HG02981 (cell line): ENCODE data around the gene RIMBP2.

ENCODE experiments used
- ATAC-seq: cut with Tn5 transposase; IDR thresholded peaks from one replicate; pipeline ENCODE4 v1.9.1; 2021; ENCODE audit warnings: mild to moderate bottlenecking, moderate library complexity; ENCODE audit not compliant: unreplicated experiment

The RIMBP2 gene

DNA sequence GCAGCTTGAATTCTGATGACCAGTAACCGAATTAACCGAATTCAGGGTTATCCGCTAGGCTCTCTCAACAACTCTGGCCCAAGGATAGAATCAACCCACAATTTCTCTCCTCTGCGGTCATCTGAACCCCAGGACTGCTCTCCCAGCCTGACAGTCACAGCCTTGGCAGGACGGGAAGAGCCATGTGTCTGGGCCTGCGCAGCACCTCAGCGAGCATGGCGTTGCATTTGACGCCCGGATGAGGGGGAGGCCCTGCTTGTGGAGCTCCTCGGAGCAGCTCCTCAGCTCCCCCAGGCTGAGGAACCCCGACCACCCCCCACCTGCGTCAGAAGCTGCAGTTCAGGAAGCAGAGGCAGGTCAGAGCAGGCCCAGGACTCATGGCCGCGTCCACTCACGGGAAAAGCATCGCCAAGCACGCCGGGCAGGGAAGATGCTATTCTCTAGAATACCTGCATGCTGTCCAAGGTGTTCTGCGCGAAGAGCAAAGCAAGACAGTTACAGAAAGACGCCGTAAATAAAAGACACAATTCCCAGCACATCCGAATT is 247.3 kb downstream of the RIMBP2 start:
- ATAC-seq = no peak

DNA sequence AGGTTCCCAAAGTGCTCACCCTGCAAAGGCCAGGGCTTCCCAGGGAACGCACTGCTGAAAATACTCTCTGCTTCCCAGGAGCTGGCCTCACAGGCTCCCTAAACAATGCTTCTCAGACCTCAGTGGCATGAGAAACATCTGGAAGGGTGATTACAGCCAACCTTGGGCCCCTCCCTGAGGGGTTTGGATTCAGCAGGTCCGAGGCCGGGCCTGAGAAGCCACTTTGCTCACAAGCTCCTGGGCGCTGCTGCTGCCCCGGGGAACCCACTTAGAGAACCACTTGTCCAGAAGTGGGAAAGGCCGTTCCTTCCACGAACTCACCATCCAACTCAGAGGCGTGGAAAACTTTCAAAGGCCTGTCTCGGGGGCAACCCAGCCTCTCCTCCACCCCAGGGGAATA is 247.9 kb downstream of the RIMBP2 start:
- no peak for ATAC-seq

DNA sequence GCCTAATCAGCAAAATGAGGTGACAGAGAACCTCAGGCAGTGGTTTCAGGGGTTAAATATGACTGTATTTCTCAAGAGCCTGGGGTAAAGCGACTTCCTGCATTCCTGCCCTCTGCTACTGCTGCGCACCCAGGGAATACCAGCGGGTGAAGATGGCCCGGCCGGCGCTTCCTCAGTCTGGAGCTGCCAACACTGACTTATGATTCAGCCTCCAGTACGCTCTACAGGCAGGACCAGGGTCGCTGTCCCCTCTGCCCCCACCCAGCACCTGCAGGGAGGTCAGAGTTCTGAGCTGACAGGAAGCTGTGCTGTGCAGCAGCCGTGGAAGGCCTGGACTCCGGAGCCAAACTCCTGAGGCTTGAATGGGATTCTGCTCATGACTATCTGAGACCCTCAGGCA is 250.5 kb downstream of the RIMBP2 start:
- no peak for ATAC-seq

DNA sequence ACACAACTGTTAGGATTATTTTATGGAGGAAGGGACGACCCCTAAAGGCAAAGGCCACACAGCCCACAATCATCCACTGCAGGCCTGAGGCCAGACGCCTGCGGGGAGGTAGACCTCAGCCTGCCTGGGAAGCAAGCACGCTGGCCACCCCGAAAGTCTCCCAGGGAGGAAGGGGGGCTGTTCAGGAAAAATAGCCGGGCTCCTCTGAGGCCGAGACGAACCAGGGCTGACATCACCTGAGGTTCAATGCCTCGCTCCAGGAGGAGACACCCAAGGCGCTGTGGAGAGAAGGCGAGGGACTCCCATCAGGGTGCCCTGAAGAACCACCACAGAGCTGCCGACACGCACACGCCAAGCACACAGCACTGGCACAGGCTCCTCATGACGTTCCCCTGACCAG is 251.1 kb downstream of the RIMBP2 start:
- ATAC-seq = no peak

DNA sequence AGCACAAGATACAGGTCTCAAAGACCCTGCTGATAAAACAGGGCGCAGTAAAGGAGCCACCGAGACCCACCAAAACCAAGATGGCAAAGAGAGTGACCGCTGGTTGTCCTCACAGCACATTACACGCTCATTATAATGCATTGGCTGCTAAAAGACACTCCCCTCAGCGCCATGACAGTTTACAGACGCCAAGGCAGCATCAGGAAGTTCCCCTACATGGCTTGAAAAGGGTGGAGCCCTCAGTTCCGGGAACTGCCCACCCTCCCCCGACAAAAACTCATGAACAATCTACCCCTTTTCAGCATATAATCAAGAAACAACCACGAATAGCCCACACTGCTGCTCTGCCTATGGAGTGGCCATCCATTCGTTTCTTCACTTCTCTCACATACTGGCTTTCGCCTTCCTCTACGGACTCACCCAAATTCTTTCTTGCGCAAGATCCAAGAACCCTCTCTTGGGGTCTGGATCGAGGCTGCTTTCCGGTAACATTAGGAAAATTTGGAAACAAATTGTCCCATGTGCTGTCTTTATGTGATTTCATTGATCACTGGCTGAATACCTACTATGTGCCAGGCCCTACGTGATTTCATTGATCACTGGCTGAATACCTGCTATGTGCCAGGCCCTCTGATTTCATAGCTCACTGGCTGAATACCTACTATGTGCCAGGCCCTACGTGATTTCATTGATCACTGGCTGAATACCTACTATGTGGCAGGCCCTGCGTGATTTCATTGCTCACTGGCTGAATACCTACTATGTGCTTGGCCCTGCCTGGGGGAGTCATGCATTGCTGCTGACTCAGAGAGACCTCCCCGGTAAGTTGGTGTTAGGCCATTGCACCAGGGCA is 252.1 kb downstream of the RIMBP2 start:
- no peak for ATAC-seq

DNA sequence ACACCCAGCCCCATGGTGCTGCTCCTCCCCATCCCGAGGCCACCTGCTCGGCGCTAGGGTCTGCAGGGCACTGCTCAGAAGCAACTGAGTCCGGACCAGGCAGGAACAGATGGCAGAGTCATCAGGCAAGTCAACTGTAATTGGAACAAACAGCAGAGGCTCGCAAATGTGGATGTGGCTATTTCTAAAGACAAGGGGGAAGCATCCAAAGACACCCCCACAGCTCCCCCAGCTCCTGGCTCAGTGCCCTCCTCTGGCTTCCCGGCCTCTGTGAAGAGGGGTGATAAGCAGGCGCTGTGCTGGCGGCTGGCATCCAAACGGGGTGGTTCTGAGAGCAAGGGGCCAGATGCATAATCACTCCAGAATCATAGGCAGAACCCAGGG is 252.8 kb downstream of the RIMBP2 start:
- no peak for ATAC-seq

DNA sequence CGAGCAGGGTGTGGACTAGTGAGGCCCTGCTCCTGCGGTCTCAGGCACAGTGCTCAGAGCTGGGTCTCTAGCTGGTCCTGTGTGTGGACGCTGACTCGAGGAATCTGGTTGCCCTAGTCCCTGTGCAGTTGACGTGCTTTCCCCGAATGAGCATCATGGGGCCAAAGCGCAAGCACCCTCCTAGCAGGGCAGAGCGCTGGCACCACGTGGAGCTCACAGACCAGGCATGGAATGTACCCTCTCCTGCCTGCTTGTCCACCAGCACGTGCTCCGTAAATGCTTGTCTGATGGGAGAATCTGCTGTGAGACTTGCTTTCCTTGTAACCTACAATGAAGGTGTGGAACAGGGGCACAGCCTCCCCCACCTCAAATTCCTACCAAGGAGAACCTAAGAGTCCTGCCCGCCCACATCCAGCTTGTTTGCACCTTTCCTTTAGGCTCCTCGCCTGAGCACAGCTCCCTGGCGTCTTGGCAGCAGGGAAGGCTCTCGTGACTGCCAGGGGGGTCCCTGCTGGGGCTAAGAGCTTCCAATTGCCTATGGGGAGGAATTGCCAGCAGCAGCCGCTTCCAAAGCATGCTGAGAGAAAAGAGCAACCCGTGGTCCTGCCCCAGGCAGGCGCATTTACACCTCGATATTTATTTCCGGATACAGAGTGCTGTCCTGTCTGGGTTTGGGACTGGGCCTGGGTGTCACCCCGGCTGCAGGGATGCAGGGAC is 253.4 kb downstream of the RIMBP2 start:
- no peak for ATAC-seq

DNA sequence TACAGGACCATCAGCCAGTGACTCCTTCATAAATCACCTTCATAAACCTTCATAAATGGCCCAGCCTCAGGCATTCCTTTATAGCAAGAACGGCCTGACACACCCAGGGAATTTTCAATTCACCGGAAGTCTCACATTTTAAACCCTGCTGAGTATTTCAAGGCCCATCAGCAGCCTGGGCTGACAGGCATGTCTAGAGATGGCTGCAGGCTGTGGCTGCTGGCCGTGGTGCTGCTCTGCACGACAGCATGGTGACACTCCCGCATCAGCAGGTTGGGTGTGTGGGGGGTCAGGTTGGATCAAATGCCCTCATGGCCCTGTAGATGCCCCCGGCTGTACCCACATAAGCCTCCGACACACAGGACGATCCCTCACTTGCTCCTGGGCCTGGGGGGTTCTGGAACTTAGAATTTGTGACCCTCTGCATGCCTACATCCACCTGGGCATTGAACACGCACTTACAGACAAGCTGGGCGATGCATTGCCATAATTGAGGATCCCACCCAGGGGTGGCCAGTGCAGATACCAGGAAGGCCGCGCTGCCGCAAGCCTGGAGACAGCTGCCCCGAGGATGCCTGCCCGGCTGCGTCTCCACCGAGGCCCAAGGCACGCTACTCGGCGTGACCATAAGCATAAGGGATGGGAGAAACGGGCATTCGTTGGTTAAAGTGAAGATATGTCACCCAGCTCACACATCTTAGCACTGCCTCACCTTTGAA is 254.1 kb downstream of the RIMBP2 start:
- no peak for ATAC-seq

DNA sequence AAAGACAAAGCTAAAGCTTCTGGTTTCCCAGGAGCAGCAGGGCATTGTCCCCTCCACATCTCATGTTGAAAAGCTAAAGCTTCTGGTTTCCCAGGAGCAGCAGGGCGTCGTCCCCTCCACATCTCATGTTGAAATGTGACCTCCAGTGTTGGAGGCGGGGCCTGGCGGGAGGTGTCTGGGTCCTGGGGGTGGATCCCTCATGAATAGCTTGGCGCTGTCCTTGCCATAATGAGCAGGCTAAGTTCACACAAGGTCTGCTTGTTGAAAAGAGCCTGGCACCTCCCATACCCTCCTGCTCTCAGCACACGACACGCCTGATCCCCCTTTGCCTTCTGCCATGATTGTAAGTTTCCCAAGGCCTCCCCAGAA is 254.7 kb downstream of the RIMBP2 start:
- ATAC-seq = no peak

DNA sequence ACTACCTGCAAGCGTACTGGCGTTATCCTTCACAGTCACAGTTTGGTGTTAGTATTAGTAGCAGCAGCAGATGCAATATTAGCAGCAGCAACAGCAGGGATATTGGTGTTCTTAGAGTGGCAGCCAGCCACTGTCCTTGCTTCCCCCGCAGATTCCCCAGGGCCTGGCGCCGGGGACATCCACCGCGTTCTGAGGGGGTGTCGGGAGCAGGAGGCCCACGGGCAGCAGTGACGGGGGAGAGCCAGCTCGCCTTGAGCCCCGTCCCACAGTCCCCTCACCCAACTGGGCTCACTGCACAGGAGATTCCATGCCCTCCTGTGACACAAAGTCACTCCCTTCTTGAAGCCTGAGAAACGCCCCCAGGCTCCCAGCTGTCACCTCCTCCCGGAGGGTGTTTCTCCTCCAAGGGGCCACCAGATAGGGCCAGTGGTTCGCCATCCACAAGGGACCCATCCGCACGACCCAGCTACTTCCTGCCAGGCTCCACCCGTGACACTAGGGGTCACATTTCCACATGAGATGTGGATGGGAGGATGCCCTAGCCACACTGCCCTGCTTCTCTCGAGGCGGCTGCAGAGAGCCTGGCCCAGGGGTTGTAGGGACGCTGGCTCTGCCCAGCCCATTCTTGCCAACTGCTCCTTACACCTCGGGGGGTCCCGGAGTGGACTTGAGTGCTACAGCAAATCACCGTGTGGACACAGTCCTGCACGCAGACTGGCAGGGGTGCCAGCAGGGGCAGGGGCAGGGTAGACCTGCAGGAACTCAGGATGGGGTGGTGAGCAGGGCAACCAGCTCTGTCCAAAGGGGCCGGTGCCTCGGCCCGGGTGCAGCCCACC is 255.3 kb downstream of the RIMBP2 start:
- ATAC-seq = no peak

DNA sequence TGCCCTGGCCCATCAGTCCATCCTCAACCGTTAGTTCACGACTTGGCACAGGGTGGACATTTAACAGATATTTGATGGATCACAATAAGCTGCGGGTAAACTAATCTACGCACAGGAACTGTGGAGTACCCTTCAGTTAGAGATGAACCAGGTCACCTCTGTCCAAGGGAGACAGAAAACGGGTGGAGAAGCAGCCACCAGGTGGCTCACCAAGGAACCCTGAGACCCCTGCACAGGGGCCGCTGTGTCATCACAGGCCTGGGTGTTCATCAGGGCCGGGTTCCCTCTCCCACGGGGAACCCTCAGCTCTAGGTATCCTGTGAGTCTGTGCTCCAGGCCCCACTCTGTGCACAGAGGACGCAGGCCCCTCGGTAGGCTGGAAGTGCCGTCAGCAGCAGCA is 256.2 kb downstream of the RIMBP2 start:
- ATAC-seq = no peak

DNA sequence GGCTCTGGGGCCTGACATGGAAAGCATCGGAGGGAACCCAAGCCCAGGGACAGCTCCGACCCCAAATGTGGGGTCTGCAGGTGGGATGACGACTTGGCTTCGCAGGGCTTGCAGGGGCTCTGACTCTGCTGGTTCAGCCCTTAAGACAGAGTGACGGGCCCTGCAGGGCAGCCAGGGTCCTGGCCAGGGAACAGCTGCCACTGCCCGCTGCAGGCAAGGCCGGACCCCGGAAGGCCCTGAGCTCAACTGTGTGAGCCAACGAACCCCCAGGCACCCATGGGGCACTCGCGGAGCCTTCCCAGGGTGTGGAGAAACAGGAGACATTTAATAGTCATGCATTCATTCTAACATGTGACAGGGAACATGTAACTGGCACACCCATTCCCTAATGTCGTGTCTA is 257.8 kb downstream of the RIMBP2 start:
- no peak for ATAC-seq

DNA sequence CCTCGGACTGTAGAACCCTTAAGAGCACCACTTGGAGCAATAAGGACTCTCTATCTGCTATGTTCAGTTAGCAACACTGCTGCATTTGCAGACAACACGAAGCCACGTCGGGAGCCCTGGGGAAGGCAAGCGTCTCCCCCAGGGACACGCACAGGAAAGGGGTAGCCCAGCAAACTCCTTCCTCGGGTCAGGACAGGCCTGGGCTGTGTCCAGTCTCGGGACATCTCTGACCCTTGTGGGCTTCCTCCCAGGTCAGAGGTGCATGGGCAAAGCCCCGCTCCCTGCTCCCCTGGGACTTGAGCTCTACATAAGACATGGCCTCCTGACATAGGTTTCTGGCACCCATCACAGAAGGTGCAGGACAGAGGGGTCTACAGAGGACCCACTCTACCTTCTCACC is 258.9 kb downstream of the RIMBP2 start:
- no peak for ATAC-seq

DNA sequence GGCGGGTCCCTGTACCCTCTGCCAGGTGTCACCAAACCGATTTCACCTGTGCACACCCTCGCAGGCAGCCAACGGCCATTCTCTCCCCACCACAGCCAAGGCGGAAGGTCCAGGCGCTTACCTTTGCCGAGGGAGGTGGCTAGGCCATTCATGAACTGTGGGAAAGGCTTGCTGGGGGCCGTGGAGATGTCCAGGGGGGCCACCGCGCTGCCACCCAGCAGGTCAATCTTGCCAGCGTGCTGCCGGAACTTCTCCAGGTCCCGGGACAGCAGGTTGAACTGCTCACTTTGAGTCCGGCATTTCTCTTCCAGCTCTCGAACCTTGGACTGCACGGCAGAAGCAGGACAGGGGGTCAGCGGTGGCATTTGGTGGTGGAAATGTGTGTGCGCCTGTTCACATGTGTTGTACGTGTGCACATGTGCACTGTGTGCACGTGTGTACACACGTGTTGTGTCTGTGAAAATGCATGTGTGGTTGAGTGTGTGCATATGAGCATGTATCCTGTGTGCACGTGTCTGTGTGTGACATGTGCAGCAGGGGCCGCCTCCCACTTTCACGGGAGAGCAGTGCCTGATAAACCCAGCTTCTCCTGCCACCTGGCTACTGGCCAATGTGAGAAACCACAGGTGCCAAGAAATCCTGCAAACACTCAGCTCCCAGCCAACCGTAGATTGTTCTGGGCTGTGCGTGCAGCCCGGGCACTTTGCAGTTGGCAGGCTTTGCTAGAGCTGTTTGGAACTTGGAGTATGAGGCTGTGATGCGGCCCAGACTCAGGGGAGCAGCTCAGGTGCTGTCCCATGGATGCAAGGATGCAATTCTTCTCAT is 259.5 kb downstream of the RIMBP2 start:
- no peak for ATAC-seq

DNA sequence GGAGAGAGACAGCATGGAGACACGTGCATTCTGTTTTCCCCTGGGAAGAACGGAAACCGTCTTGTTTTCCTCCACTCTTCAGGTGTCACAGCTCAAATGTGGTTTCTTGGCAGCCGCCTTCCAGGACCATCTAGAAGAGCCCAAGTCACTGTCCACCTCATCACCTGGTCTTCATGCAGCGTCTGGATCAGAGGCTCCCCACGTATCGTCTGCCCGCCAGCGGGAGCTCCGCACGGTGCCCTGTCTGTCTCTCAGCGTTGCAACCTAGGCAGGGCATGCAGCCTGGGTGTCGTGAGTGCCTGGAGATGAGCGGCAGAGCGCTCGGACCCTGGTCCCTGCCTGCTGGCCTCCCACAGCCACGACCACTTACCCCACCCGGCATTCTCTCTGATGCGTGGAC is 260.9 kb downstream of the RIMBP2 start:
- no peak for ATAC-seq

DNA sequence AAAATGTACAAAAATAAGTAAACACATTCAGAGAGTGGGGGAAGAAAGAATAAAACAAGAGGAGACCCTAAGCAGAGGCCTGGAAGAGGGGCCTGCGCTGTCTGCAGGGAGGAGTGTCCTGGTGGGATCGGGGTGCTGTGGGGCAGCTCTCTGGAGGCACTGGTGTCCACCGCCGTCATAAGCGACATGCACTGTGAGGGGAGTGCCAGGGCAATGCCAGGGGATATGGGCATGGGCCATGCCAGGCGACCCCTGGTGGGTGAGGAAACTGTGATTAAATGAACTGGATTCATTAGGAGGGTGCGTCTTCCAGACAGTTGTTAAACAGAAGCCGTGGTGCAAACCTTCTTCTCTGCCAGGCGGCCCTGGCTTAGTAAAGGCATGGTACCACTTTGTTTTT is 261.8 kb downstream of the RIMBP2 start:
- ATAC-seq = no peak

DNA sequence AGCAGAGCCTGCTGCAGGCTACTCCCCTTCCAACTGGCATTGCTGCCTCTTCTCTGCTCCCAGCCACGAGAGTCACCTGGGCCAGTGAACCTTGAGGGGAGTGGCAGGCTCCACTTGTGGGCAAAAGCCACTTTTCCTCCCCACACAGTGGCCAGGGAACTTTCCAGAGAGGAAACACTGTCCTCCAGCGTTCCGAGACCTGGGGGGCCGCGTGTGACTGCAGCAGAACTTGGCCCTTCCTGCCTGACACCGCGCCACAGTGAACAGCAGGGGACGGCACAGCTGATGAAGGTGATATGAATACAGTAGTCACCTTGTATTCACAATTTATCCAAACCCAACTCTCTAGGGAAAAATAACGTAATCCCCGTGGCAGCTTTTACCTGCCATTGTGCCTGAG is 263.6 kb downstream of the RIMBP2 start:
- no peak for ATAC-seq

DNA sequence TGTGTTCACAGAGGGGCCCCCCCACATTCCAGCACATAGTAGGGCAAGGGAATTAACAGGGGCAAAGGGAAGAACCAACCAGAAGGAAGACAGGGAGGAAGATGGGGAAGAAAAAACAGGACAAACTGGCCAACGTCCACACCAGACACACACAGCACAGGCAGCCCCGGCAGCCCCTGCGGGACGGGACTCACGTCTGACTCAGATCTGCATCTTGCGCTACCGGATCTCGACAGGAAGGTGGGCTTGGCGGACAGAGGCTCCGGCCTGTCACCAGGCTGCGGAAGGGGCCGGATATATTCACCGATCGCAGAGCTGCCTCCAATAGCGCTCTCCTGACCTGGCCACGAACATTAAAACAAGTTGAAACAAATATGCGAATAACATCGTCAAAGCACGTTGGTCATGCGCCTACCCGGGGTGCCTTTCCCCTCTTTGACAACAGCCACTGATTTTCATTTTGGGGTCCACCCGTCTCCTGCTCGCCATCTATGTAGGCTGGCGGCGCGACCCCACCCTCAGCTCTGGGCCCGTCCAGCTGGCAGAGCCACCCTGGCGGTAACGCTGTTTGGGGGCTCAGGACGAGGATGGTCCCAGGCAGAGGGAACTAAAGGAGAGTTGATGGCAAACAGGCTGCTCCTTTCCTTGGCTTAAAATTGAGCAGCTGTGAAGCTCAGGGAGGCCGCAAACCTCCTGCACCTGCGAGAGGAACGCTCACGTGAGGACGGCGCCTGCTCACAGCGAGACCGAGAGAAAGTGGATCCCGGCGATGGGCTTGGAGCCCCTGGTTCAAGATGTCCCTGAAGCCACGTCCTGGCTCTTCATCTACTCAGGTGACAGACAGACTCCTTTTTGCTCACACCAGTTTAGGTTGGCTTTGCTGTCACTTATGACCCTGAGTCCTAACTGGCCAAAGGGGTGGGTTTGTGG is 264.8 kb downstream of the RIMBP2 start:
- no peak for ATAC-seq

DNA sequence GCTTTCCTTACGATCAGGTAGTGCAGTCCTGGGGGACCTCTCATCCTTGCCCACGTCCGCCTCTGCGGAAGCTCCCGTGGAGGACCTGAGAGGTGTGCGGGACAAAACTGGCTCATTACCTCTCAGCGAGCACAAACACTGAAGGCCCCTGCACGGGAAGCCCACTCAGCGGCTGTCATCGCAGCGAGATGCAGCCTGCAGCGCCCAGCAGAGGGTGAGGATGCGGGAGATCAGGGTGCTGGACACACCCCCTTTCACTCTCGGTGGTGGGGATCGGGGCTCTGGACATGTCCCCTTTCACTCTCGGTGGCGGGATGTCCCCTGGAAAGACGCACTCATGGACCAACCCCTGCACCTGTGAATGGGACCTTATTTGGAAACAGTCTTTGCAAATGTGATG is 266.8 kb downstream of the RIMBP2 start:
- no peak for ATAC-seq
